Mesodermal cell (in vitro differentiated cells): Measurements from ENCODE around the gene AFTPH.
A peak's percentile ranks its signal among the peaks of the same experiment; 100 is the strongest.

ENCODE experiments used
- H3K27ac ChIP-seq: 2 replicates; pipeline ENCODE4 v1.7.0; 2013; ENCODE audit warnings: mild to moderate bottlenecking, low read depth, low read length, moderate library complexity; ENCODE audit not compliant: severe bottlenecking
- H3K36me3 ChIP-seq: 2 replicates; pipeline ENCODE4 v1.7.1; 2013; ENCODE audit warnings: mild to moderate bottlenecking, low read length, moderate library complexity; ENCODE audit not compliant: control insufficient read depth, insufficient read depth
- H3K4me1 ChIP-seq: one replicate; pipeline ENCODE4 v1.7.1; 2013; ENCODE audit warnings: mild to moderate bottlenecking, low read length; ENCODE audit not compliant: insufficient read depth, control insufficient read depth, poor library complexity, severe bottlenecking
- H3K4me3 ChIP-seq: 2 replicates; pipeline ENCODE4 v1.7.0; 2013; ENCODE audit warnings: low read length, control low read depth, mild to moderate bottlenecking; ENCODE audit not compliant: insufficient read depth, poor library complexity, severe bottlenecking; ENCODE audit errors: extremely low read depth
- H3K9me3 ChIP-seq: 2 replicates; pipeline ENCODE4 v1.7.1; 2013; ENCODE audit warnings: mild to moderate bottlenecking, low read length, moderate library complexity; ENCODE audit not compliant: control insufficient read depth
- WGBS, 2 experiments: methylation state at CpG; one replicate each; pipeline ENCODE4 v1.1.5; 2013; ENCODE audit warnings: missing lambda C conversion rate in 2 of 2; ENCODE audit not compliant: insufficient coverage in 2 of 2; 5-methylcytosine and 5-hydroxymethylcytosine counted together

AFTPH gene

DNA sequence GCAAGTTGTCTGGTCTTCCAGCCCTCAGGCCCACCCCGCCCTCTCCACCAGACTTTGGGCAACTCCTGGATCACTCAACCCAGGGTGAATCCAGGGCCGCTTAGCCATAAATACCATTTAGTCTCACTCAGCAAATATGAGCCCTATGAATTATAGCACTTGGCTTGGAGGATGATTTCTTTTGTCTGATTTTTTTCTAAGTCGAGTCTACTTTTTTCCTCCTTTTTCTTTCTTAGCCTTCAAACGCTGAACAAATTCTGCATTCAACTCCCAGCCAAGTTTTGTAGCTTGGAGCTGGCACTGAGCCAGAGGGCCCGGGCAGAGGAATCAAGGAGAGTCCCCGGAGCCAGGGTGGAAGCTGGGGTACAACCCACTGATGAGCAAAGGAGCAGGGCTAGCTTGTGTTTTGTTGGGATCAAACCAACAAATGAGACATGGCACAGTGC is 80.9 kb downstream of the AFTPH start:
- Histone ChIP-seq H3K36me3 (no peaks in the 10 kb centered on the region), H3K9me3 (no peaks in the 10 kb centered on the region), H3K27ac (no peak overlapping the region), H3K4me3 (no peak overlapping the region), H3K4me1 (no peaks in the 10 kb centered on the region)
- WGBS, 2 experiments: 100% methylated on average over 3 to 4 of the region's 6 CpGs

DNA sequence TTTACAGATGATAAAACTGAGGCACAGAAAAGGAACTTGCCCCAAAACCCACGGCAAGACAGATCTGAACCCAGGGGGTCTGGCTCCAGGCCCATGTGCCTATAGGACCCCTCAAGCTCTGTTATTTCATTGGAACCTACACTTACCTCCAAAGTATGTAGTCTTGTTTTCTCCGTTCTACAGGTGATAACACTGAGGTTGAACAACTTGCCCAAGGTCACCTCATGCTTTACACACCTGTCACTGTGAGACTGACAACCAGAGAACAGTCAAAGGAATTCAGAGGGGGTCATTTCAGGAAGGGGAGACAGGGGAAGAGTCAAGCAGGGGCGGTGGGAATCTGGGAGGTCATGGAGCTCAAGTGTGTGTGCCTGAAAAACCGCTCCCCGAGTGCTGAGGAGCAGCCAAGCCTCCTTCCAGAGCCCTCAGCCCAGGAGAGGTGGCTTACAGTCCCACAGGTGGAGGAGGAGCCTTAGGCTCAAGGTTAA is 81.9 kb downstream of the AFTPH start:
- H3K4me3 ChIP-seq: no peak overlapping the region
- no peak overlapping the region for H3K27ac ChIP-seq
- H3K4me1 ChIP-seq: no peaks in the 10 kb centered on the region
- H3K36me3 ChIP-seq: no peaks in the 10 kb centered on the region
- WGBS, 2 experiments: 84 to 95% methylated on average over 3 to 5 of the region's 5 CpGs
- H3K9me3 ChIP-seq: no peaks in the 10 kb centered on the region

DNA sequence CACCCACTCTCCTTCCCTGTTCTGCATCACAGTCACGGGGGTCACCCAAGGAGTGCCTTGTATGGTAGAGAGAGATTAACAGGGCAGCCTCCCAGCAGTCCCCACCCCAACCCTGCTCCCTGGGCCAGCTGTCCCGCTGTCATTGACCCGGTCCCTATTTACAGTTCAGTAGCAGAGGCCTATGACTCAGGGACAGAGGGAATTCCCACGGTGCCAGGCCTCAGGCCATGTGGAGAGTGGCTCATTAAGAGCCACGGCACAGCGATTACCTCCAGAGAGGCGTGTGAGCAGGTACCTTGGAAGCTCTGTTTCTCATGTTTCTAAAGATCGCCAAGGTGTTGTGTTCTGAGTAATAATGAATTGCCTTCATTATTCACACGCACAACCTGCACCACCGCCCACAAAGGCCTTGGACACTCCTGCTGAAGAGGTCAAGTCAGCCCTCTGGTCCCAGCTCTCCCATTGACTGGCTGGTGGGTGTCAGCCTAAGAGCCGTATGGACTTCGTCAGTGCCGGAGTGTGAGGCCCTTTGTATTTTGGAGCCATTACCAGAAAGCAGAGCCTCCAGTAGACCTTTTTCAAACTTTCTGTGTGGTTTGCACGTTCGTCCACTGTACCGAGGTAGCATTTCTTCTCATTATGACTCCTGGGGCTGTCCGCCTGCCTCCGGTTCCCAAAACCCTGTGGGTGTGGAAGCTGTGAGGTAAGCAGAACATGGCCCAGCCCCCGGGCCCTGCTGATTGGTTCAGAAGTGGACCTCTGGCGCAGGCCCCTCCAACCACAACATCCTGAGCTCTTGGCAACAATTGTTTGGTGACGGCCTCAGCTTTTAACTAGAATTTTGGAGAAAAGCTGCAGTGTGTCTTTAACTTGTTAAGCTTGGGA is 82.6 kb downstream of the AFTPH start:
- Histone ChIP-seq H3K4me1 (no peaks in the 10 kb centered on the region), H3K36me3 (no peaks in the 10 kb centered on the region), H3K27ac (peak overlapping the region; percentile 29), H3K4me3 (no peak overlapping the region), H3K9me3 (no peaks in the 10 kb centered on the region)
- WGBS, 2 experiments: 62 to 81% methylated on average over 14 to 15 of the region's 21 CpGs

DNA sequence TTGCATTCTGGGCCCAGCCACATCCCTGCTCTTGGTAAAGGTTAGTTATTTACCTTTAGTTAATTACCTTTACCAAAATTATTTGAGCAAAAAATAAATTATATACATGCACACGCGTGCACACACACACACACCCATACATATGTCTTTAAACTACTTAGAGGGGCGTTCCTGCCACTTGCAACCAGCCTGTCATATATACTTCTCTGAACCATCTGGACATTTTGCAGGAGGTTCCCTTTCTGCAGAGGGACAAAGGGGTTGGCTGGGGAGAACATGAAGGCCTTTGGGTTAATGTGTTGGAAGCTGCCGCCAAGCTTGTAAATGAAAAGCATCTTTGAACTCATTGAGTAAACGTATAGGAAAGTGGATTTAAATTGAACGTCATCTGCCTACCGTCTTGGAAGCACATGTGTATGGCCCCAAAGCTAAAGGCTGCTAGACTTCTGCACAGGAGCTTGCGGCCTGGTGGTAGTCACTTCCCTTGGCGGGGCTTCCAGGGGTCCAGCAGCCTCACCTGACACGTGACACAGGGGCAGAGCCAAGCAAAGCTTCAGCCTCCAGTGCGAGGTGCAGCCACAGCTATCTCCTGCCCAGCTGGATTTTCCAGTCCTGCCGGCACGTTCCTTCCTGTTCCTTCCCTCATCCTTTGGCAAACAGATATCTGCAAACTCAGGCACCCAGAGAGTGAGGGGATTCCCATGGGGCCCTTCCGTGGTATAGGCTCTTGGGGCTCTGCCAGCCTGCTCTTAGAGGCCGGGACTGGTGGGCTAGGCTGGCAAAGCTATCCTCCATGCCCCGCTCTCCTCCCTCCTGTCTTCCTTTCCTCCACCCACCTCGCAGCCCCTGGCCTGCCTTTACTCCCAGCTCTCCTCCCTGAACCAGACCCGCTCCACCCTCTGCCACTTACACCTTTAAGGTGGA is 83.5 kb downstream of the AFTPH start:
- Histone ChIP-seq H3K4me3 (no peak overlapping the region), H3K36me3 (no peaks in the 10 kb centered on the region), H3K27ac (no peak overlapping the region), H3K9me3 (no peaks in the 10 kb centered on the region), H3K4me1 (no peaks in the 10 kb centered on the region)
- 92 to 95% methylated on average over 15 of the region's 18 CpGs for WGBS, 2 experiments

DNA sequence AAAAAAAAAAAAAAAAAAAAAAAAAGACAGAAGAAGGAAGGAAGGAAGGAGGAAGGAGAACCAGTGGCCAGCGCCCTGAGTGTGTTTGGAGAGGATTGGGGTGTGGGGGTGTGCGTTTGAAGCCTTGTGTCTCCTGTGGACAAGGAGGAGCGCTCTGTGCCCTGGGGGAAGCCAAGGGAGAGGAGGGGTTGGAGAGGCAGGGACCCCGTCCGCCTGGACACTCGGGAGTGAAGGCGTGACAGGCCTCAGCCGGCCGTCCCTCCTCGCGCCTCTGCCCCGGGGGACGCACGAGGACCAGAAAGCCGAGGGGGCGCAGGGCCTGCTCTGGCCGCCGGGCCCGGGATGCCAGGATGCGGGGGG is 84.7 kb downstream of the AFTPH start:
- whole genome bisulfite sequencing, 2 experiments: 42 to 48% methylated on average over 18 to 19 of the region's 20 CpGs
- no peak overlapping the region for H3K4me3 ChIP-seq
- no peaks in the 10 kb centered on the region for H3K9me3 ChIP-seq
- no peaks in the 10 kb centered on the region for H3K36me3 ChIP-seq
- H3K4me1 ChIP-seq: no peaks in the 10 kb centered on the region
- H3K27ac ChIP-seq: no peak overlapping the region

GRCh38 chr2:64609227-64609941 is 85.3 kb downstream of the AFTPH start:
- peak overlapping the region; percentile 23 for H3K4me3 ChIP-seq
- no peak overlapping the region for H3K27ac ChIP-seq
- no peaks in the 10 kb centered on the region for H3K36me3 ChIP-seq
- no peaks in the 10 kb centered on the region for H3K4me1 ChIP-seq
- 19 to 22% methylated on average over 50 to 66 of the region's 74 CpGs for WGBS, 2 experiments
- H3K9me3 ChIP-seq: no peaks in the 10 kb centered on the region

DNA sequence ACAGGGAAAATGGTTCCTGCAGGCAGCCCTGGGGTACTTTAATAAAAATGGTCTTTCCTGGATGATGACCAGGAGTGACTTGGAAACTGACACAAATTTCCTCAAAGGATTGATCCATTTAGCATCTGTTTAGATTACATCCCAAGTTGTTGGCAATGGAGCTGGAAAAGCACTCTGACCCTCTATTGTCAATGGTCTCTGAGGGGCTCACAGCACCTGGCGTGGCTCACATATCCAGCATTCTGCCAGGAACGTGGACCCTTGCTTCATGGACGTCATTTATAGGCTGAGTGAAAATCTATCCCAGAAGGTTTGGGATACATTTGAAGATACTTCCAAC is 85.8 kb downstream of the AFTPH start:
- Histone ChIP-seq H3K4me1 (no peaks in the 10 kb centered on the region), H3K36me3 (no peaks in the 10 kb centered on the region), H3K4me3 (no peak overlapping the region), H3K9me3 (no peaks in the 10 kb centered on the region), H3K27ac (no peak overlapping the region)
- WGBS, 2 experiments: 90 to 100% methylated on average over 1 to 2 of the region's 3 CpGs

DNA sequence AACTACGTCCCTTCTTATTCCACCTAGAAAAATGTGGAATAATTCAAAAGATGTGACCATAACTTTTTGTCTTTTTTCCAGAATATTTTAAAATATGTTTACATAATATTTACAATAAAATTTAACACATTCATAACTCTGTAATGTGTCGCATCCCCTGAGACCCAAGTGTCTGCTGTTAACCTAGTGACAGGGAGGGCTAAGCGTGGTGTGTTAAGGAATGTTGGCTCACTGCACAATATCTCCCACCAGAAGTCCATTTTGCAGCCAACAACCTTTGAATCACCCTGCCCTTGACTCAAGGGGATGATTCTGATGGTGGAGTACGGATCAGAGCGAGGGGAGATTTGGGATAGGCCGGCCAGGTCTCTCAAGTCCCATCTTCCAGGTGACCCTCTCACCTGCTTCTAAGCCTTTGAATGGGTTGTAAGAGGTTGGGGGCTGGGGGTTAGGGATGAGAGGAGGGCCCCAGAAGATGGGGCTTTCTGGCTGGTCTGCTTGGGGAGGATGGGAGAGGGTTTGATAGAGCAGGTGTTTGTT is 86.3 kb downstream of the AFTPH start:
- H3K4me1 ChIP-seq: no peaks in the 10 kb centered on the region
- H3K36me3 ChIP-seq: no peaks in the 10 kb centered on the region
- no peak overlapping the region for H3K27ac ChIP-seq
- H3K9me3 ChIP-seq: no peaks in the 10 kb centered on the region
- 100% methylated on average over 1 of the region's 6 CpGs; no CpG with 5 or more reads in 1 of the 2 experiments for WGBS, 2 experiments
- H3K4me3 ChIP-seq: no peak overlapping the region

DNA sequence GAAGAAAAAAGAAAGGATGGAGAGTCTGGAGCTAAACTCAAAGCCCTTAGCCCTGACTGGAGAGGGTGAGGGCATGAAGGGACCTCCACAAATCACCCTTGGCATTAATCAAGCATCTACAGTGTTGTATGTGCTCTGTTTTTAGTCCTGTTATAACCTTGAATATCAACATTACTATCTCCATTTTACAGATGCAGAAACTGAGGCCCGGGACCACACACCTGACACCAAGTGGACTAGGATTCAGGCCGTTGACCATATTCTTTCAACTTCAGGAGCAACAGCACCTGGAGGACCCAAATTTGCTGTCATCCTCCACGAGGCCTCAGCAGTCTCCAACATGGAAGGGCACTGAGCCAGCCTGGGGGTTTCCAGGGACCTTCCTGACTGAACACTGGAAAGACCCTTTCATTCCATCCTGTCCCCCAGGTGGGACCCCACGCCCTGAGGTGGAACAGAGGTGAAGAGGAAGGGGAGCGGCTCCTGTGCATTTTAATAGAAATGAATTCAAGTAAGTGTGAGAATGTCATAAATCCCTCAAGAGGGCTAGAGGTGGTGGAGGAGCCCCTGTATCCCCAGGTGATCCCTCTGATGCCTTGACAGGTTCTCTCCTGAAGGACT is 88.6 kb downstream of the AFTPH start:
- no peak overlapping the region for H3K27ac ChIP-seq
- H3K4me1 ChIP-seq: peaks cover 8% of the 10 kb centered on the region
- no peaks in the 10 kb centered on the region for H3K36me3 ChIP-seq
- H3K4me3 ChIP-seq: no peak overlapping the region
- 73 to 88% methylated on average over 4 to 5 of the region's 5 CpGs for WGBS, 2 experiments
- no peaks in the 10 kb centered on the region for H3K9me3 ChIP-seq

- WGBS, 2 experiments: 84% methylated on average over 3 of the region's 7 CpGs; no CpG with 5 or more reads in 1 of the 2 experiments
- H3K4me3 ChIP-seq: no peak overlapping the region
- H3K36me3 ChIP-seq: no peaks in the 10 kb centered on the region
- no peak overlapping the region for H3K27ac ChIP-seq
- H3K9me3 ChIP-seq: no peaks in the 10 kb centered on the region
- H3K4me1 ChIP-seq: peaks cover 11% of the 10 kb centered on the region
Observed at GRCh38 chr2:64613276-64613675, 89.1 kb downstream of the AFTPH start.
